GM18505 (cell line): Measurements from ENCODE around the gene LILRA1.
A peak's percentile ranks its signal among the peaks of the same experiment; 100 is the strongest.
"Not testable (repeated sequence)": the region's sequence is repeated elsewhere in the genome, so short reads cannot be mapped to it uniquely, and the experiment has no call there.

Source experiments
- ATAC-seq: cut with Tn5 transposase; IDR thresholded peaks from one replicate; pipeline ENCODE4 v1.9.1; 2021; ENCODE audit not compliant: unreplicated experiment
- POLR2A ChIP-seq: IDR thresholded peaks from 4 replicates; pipeline ENCODE4 v1.6.1; 2011; ENCODE audit warnings: borderline replicate concordance; ENCODE audit not compliant: insufficient read depth, insufficient read length; ENCODE audit errors: extremely low read depth

Gene LILRA1

GRCh38 chr19:54606891-54607784 is 13.7 kb downstream of the LILRA1 start:
- no peak for ATAC-seq
- peak; percentile 18 for TF ChIP-seq POLR2A

GRCh38 chr19:54607785-54608150 is 14.3 kb downstream of the LILRA1 start:
- TF ChIP-seq POLR2A = no peak
- ATAC-seq = no peak

GRCh38 chr19:54608205-54608604 is 14.8 kb downstream of the LILRA1 start:
- ATAC-seq = no peak
- no peak for TF ChIP-seq POLR2A

- no peak for ATAC-seq
- TF ChIP-seq POLR2A = no peak
These were observed 15.4 kb downstream of the LILRA1 start for GRCh38 chr19:54608792-54609191.

GRCh38 chr19:54609356-54609791 is 15.9 kb downstream of the LILRA1 start:
- no peak for TF ChIP-seq POLR2A
- no peak for ATAC-seq

GRCh38 chr19:54612428-54612827 is 19.0 kb downstream of the LILRA1 start:
- ATAC-seq = no peak
- TF ChIP-seq POLR2A = no peak

- no peak for ATAC-seq
- no peak for TF ChIP-seq POLR2A
These were observed 21.3 kb downstream of the LILRA1 start for GRCh38 chr19:54614726-54615125.

- no peak for TF ChIP-seq POLR2A
- peak; percentile 41 for ATAC-seq
These were observed 22.6 kb downstream of the LILRA1 start for GRCh38 chr19:54616057-54616456.

GRCh38 chr19:54616821-54617560 is 23.6 kb downstream of the LILRA1 start:
- ATAC-seq = peak; percentile 53

GRCh38 chr19:54620464-54620863 is 27.0 kb downstream of the LILRA1 start:
- no peak for ATAC-seq
- no peak for TF ChIP-seq POLR2A

More at GRCh38 chr19:54616821-54617560, 23.6 kb downstream of the LILRA1 start:
- peak; percentile 54 for TF ChIP-seq POLR2A

GRCh38 chr19:54622431-54622830 is 29.0 kb downstream of the LILRA1 start:
- TF ChIP-seq POLR2A = no peak

GRCh38 chr19:54624234-54624633 is 30.8 kb downstream of the LILRA1 start:
- not testable (repeated sequence) for ATAC-seq

More at GRCh38 chr19:54622431-54622830, 29.0 kb downstream of the LILRA1 start:
- ATAC-seq = no peak

- not testable (repeated sequence) for ATAC-seq
These were observed 31.7 kb downstream of the LILRA1 start for GRCh38 chr19:54624934-54625730.
